K562 (cell line): ENCODE data around the gene SLC7A4. TPM values are rescaled to one million over a fixed set of nuclear protein-coding genes. Genes with fewer than 3 reads are reported as not detected.

Experiments used
- ATAC-seq: fragments of 200-7000 bp; cut with Tn5 transposase; 3 replicates; pipeline ENCODE4 v1.9.1; 2020; ENCODE audit warnings: moderate library complexity
- BruUV-seq: library from RNA; stranded (reverse); fragments of 400-500 nt; replicated peaks from 2 replicates; lab custom pipeline; 2021; lab: Mats Ljungman, UMichigan
- CTCF ChIA-PET: fragments of 300-600 bp; formaldehyde crosslinking; extraction: SDS; loops from one replicate; lab custom pipeline; 2021; ENCODE audit warnings: low intra/inter-chr PET ratio; lab: Yijun Ruan, JAX
- POLR2A ChIA-PET: fragments of 300-600, 350-650 bp; sonication (Branson Sonifier 250); formaldehyde crosslinking; extraction: SDS; loops from one replicate; lab custom pipeline; 2021; ENCODE audit warnings: antibody characterized with exemption, inconsistent platforms; lab: Yijun Ruan, JAX
- DNase-seq, 4 experiments: peaks; one replicate each; pipeline versions ENCODE4 v3.0.0 to v3.0.0-alpha.2; 2011 to 2018; ENCODE audit warnings: low spot score in 3 of 4, mixed read lengths in 3 of 4; ENCODE audit errors: extremely low read depth in 1 of 4
- FAIRE-seq: peaks from 2 replicates; lab custom pipeline; 2011; peaks lifted over from hg19 to GRCh38; lab: Jason Lieb, UNC
- H2AFZ ChIP-seq: 2 replicates; pipeline ENCODE4 v1.6.0; 2011; ENCODE audit warnings: low read depth, low read length, control low read depth, inconsistent platforms
- H3K27ac ChIP-seq: fragments of 200-600 bp; 3 replicates; pipeline ENCODE4 v1.8.0; 2011; ENCODE audit warnings: low read depth, mild to moderate bottlenecking, control low read depth, inconsistent platforms, low read length, moderate library complexity, mixed read lengths; ENCODE audit errors: extremely low read depth
- H3K27me3 ChIP-seq, 2 experiments: fragments of 300-600 bp in 1 of 2; 2 replicates in 1 of 2; 3 replicates in 1 of 2; pipeline versions ENCODE4 v1.6.0 to v1.8.0; 2011; ENCODE audit warnings: inconsistent platforms in 2 of 2, low read length in 2 of 2, mild to moderate bottlenecking in 1 of 2, mixed read lengths in 1 of 2, moderate library complexity in 1 of 2; ENCODE audit not compliant: control insufficient read depth in 2 of 2, insufficient read depth in 2 of 2
- H3K36me3 ChIP-seq: fragments of 300-600 bp; 3 replicates; pipeline ENCODE4 v1.8.0; 2011; ENCODE audit warnings: mild to moderate bottlenecking, low read length, inconsistent platforms; ENCODE audit not compliant: control insufficient read depth, insufficient read depth
- H3K4me1 ChIP-seq, 2 experiments: fragments of 200-600 bp in 1 of 2; replicated peaks in 1 of 2; 2 replicates in 1 of 2; 3 replicates in 1 of 2; pipeline versions ENCODE4 v1.5.1 to v1.8.0; 2011; ENCODE audit warnings: inconsistent platforms in 2 of 2, low read length in 2 of 2, mild to moderate bottlenecking in 1 of 2, mixed read lengths in 1 of 2, moderate library complexity in 1 of 2; ENCODE audit not compliant: control insufficient read depth in 2 of 2, insufficient read depth in 2 of 2
- H3K4me2 ChIP-seq: 2 replicates; pipeline ENCODE4 v1.6.1; 2011; ENCODE audit warnings: low read length, control low read depth, inconsistent platforms, mixed read lengths; ENCODE audit not compliant: insufficient read depth
- H3K4me3 ChIP-seq: fragments of 200-600 bp; sonication (generic), shearing (Covaris generic); 2 replicates; pipeline ENCODE4 v1.5.1; 2016; ENCODE audit warnings: control low read depth, inconsistent platforms
- H3K79me2 ChIP-seq: fragments of 200-600 bp; 3 replicates; pipeline ENCODE4 v1.8.0; 2011; ENCODE audit warnings: low read length, inconsistent platforms; ENCODE audit not compliant: control insufficient read depth, insufficient read depth
- H3K9ac ChIP-seq, 2 experiments: 2 replicates each; pipeline versions ENCODE4 v1.6.0 to v1.6.1; 2011; ENCODE audit warnings: low read depth in 2 of 2, low read length in 2 of 2, control low read depth in 1 of 2, inconsistent platforms in 1 of 2, mild to moderate bottlenecking in 1 of 2, mixed read lengths in 1 of 2; ENCODE audit not compliant: insufficient read depth in 1 of 2
- H3K9me1 ChIP-seq: one replicate; pipeline ENCODE4 v1.6.0; 2011; ENCODE audit warnings: inconsistent platforms, mild to moderate bottlenecking, low read length, moderate library complexity; ENCODE audit not compliant: control insufficient read depth, insufficient read depth
- H3K9me3 ChIP-seq: replicated peaks from 2 replicates; pipeline ENCODE4 v1.5.1; 2011; ENCODE audit warnings: low read depth, low read length, inconsistent platforms; ENCODE audit not compliant: control insufficient read depth, insufficient read depth
- H4K20me1 ChIP-seq: replicated peaks from 2 replicates; pipeline ENCODE4 v1.6.1; 2011; ENCODE audit warnings: low read length, inconsistent platforms, mixed read lengths; ENCODE audit not compliant: control insufficient read depth, insufficient read depth
- ARID4B ChIP-seq: sonication (generic); formaldehyde crosslinking; IDR thresholded peaks from 2 replicates; pipeline ENCODE4 v1.8.0; 2022; ENCODE audit warnings: mild to moderate bottlenecking, missing genetic modification reagents
- CREB5 ChIP-seq: fragments of 250-450 bp; sonication (Bioruptor Pico); IDR thresholded peaks from 2 replicates; pipeline ENCODE4 v1.5.0; 2020; ENCODE audit warnings: mild to moderate bottlenecking
- GABPA ChIP-seq: fragments of 200-800 bp; sonication (Bioruptor generic); conservative IDR thresholded peaks from 2 replicates; pipeline ENCODE4 v1.6.1; 2016; ENCODE audit warnings: low read depth, missing genetic modification characterization, missing compliant biosample characterization
- MTF1 ChIP-seq: fragments of 250-450 bp; sonication (Bioruptor Pico); IDR thresholded peaks from 2 replicates; pipeline ENCODE4 v1.9.0; 2021; ENCODE audit warnings: moderate library complexity, mild to moderate bottlenecking, inconsistent platforms, borderline replicate concordance
- PHB2 ChIP-seq: fragments of 450-650 bp; IDR thresholded peaks from 2 replicates; pipeline ENCODE4 v1.6.1; 2017; ENCODE audit warnings: low read depth
- SMC3 ChIP-seq: conservative IDR thresholded peaks from 2 replicates; pipeline ENCODE4 v1.6.1; 2011; ENCODE audit warnings: low read depth, low read length, improper control_type of control experiment; ENCODE audit not compliant: insufficient read depth
- THRB ChIP-seq: fragments of 450-650 bp; formaldehyde crosslinking; conservative IDR thresholded peaks from 2 replicates; pipeline ENCODE4 v1.4.0; 2022; ENCODE audit warnings: mild to moderate bottlenecking, missing genetic modification characterization
- ZBED1 ChIP-seq: IDR thresholded peaks from 2 replicates; pipeline ENCODE4 v1.6.1; 2014
- ZNF639 ChIP-seq, 2 experiments: fragments of 200-800 bp in 1 of 2; sonication (Bioruptor generic) in 1 of 2; sonication (generic) in 1 of 2; formaldehyde crosslinking in 1 of 2; IDR thresholded peaks in 1 of 2; conservative IDR thresholded peaks in 1 of 2; 2 replicates each; pipeline versions ENCODE4 v1.5.0 to v1.6.1; 2016 to 2020; ENCODE audit warnings: missing compliant biosample characterization in 1 of 2, missing genetic modification characterization in 1 of 2, missing genetic modification reagents in 1 of 2
- ZNF764 ChIP-seq: fragments of 250-450 bp; sonication (Bioruptor Pico); IDR thresholded peaks from 2 replicates; pipeline ENCODE4 v1.4.0; 2020; ENCODE audit warnings: low read depth, mild to moderate bottlenecking, moderate library complexity
- WGBS: fragments of 100-300 bp; shearing (Covaris generic); methylation state at CpG from one replicate; pipeline ENCODE4 v1.1.6; 2016; ENCODE audit warnings: low coverage, mixed read lengths; ENCODE audit not compliant: insufficient coverage; ENCODE audit errors: missing lambda C conversion rate; 5-methylcytosine and 5-hydroxymethylcytosine counted together
- in situ Hi-C: fragments of 300-500 bp; cut with MboI; formaldehyde crosslinking; loops from 4 replicates; pipeline ENCODE4 v1.15.0; 2018; ENCODE audit warnings: inconsistent platforms, mixed read lengths
- intact Hi-C: fragments of 100-400 bp; cut with micrococcal nuclease; formaldehyde crosslinking; loops from 2 replicates; pipeline ENCODE4 v1.14.2; 2022
- polyA plus RNA-seq, 8 experiments: library from polyadenylated mRNA; depleted of rRNA in 4 of 8; stranded (reverse) in 5 of 8; unstranded in 3 of 8; fragments of >200 nt; fragmentation: Nextera tagmentation in 2 of 8; fragmentation: Illumina TruSeq in 1 of 8; extraction: Ambion mirVana in 2 of 8; extraction: Trizol in 1 of 8; gene quantifications; 2 replicates each; pipeline versions ENCODE4 v1.2.1 to v1.2.3, GENCODE V29; 2011 to 2014; ENCODE audit warnings: inconsistent platforms in 1 of 8, missing spikeins in 1 of 8
- total RNA-seq, 7 experiments: library from RNA; depleted of rRNA in 6 of 7; stranded (reverse); fragments of >200 nt in 6 of 7; fragmentation: Illumina TruSeq in 2 of 7; extraction: Trizol in 2 of 7; gene quantifications; 2 replicates each; pipeline versions ENCODE4 v1.2.1 to v1.2.3, GENCODE V29; 2011 to 2021; ENCODE audit warnings: low replicate concordance in 1 of 7

The SLC7A4 gene
- total and polyA plus RNA-seq, 9 of the 15 experiments (the other 6 are each of a cell fraction or from before 2014, with no cell fraction given): not detected

- in situ Hi-C loops: no loop called here
- peaks cover 37 to 61% of the 10 kb centered on the region in 2 experiments; a peak in 4 of 5 replicates for H3K27me3 ChIP-seq
- H3K4me3 ChIP-seq: no peak overlapping the region
- ATAC-seq (no peak), FAIRE-seq (no peak), DNase-seq (peak in 2 of 4 experiments; percentile 63 to 64)
- H3K79me2 ChIP-seq: no peaks in the 10 kb centered on the region
- ChIA-PET POLR2A (interaction anchor here (0.5 to 10.2 kb wide), 6 partner anchors 8 to 79 kb away, joined by 4 to 120 read pairs (median 20); partner anchors contain the start of genes LRRC74B, P2RX6 and THAP7), CTCF (no interaction called here)
- intact Hi-C loops: no loop called here
- no peak overlapping the region for H3K27ac ChIP-seq
- no peak overlapping the region for H3K4me2 ChIP-seq
- H3K4me1 ChIP-seq: peaks cover 0 to 52% of the 10 kb centered on the region in 2 experiments; a peak in 2 of 5 replicates
- H4K20me1 ChIP-seq: peaks cover 41% of the 10 kb centered on the region
- 32% methylated on average over 27 of the region's 27 CpGs for WGBS
- H3K9me1 ChIP-seq: peaks cover 4% of the 10 kb centered on the region
- H3K36me3 ChIP-seq: no peaks in the 10 kb centered on the region
- H3K9ac ChIP-seq: peak overlapping the region in 1 of 2 experiments; percentile 71; a peak in 2 of 4 replicates
- H3K9me3 ChIP-seq: no peaks in the 10 kb centered on the region
- no TSS peak for BruUV-seq
- H2AFZ ChIP-seq: no peak overlapping the region
- TF ChIP-seq SMC3 (no peak), ZBED1 (no peak), GABPA (tag) (no peak), ARID4B (CRISPR knock-in tag) (no peak), PHB2 (no peak), CREB5 (no peak), ZNF639 (CRISPR knock-in tag; conservative IDR thresholded peaks at IDR 0.05 in 1 of 2, IDR thresholded peaks at IDR 0.05 in 1 of 2) (0 out of 4 replicates have a peak, but pooled peaks of 1 of the 2 experiments have one; percentile 46), THRB (CRISPR knock-in tag) (0 out of 2 replicates have a peak, but pooled peaks have one; percentile 76), ZNF764 (CRISPR knock-in tag) (0 out of 2 replicates have a peak, but pooled peaks have one; percentile 49), MTF1 (CRISPR knock-in tag) (peak; percentile 78; the same call in 1 of the 2 replicates)
Observed at GRCh38 chr22:21025763-21026755, 6.3 kb downstream of the SLC7A4 start.
